Peyer's patch (tissue), 4 donors: ENCODE data around the gene CRB2. TPM values are rescaled to one million over a fixed set of nuclear protein-coding genes. Genes with fewer than 3 reads are reported as not detected.
A peak's percentile ranks its signal among the peaks of the same experiment; 100 is the strongest.

ENCODE experiments used
- DNase-seq, 3 donors: peaks; one replicate each; pipeline ENCODE4 v3.0.0-alpha.2; 2017 to 2019
- H3K27ac ChIP-seq, 4 donors: fragments of 200-600 bp; sonication (generic); one replicate each; pipeline ENCODE4 v1.5.1; 2016 to 2019
- H3K27me3 ChIP-seq, 2 donors: fragments of 200-600 bp; sonication (generic); one replicate each; pipeline ENCODE4 v1.5.1; 2019
- H3K36me3 ChIP-seq, 3 donors: fragments of 200-600 bp; sonication (generic); one replicate each; pipeline ENCODE4 v1.5.1; 2016 to 2019
- H3K4me1 ChIP-seq, 4 donors: fragments of 200-600 bp; sonication (generic); one replicate each; pipeline ENCODE4 v1.5.1; 2016 to 2019
- H3K4me3 ChIP-seq, 4 donors: fragments of 200-600 bp; sonication (generic); 1 replicate in 3 of 4; 2 replicates in 1 of 4; pipeline ENCODE4 v1.5.1; 2016 to 2019; ENCODE audit warnings: mild to moderate bottlenecking in 1 of 4
- H3K9me3 ChIP-seq, 4 donors: fragments of 200-600 bp; sonication (generic); one replicate each; pipeline ENCODE4 v1.5.1; 2016 to 2019; ENCODE audit warnings: mild to moderate bottlenecking in 1 of 4
- CTCF ChIP-seq, 6 experiments: fragments of 450-650 bp in 4 of 6; fragments of 200-600 bp in 2 of 6; sonication (generic) in 1 of 6; IDR thresholded peaks; one replicate each; pipeline ENCODE4 v1.5.1; 2017 to 2019; ENCODE audit warnings: antibody characterized with exemption in 6 of 6, mild to moderate bottlenecking in 3 of 6, moderate library complexity in 1 of 6
- POLR2A ChIP-seq, 2 donors: fragments of 450-650 bp; IDR thresholded peaks; one replicate each; pipeline ENCODE4 v1.5.1; 2017; ENCODE audit warnings: antibody characterized with exemption in 2 of 2, mild to moderate bottlenecking in 2 of 2, moderate library complexity in 2 of 2
- small RNA-seq, 2 donors: library from RNA; depleted of rRNA; stranded (forward); fragments of <200 nt; gene quantifications; one replicate each; pipeline ENCODE3, GENCODE V24; 2016
- total RNA-seq, 4 donors: library from RNA; depleted of rRNA; stranded (reverse); fragments of >200 nt; gene quantifications; one replicate each; pipeline ENCODE4 v1.1.0, GENCODE V29; 2016

CRB2 gene
- total RNA-seq, 4 donors from 2014 or later = 0.27 to 0.85 (median 0.83) TPM; not detected in 1

- DNase-seq = peak in 1 of 3 donors; percentile 35
- Histone ChIP-seq H3K4me3 (no peak overlapping the region), H3K27ac (no peak overlapping the region), H3K4me1 (no peaks in the 10 kb centered on the region), H3K9me3 (no peaks in the 10 kb centered on the region), H3K36me3 (peaks cover 0 to 19% (median 0%) of the 10 kb centered on the region in 3 donors), H3K27me3 (no peaks in the 10 kb centered on the region)
- TF ChIP-seq POLR2A (IDR thresholded peaks at IDR 0.05) = no peak
- TF ChIP-seq CTCF (IDR thresholded peaks at IDR 0.05) = no peak
These were observed 69.3 kb downstream of the CRB2 start for GRCh38 chr9:123425261-123425821.

- H3K36me3 ChIP-seq = peaks cover 0 to 18% (median 0%) of the 10 kb centered on the region in 3 donors
- DNase-seq = peak in 1 of 3 donors; percentile 24
These were observed 69.9 kb downstream of the CRB2 start for GRCh38 chr9:123425836-123426365.

GRCh38 chr9:123426406-123426805 is 70.4 kb downstream of the CRB2 start:
- TF ChIP-seq POLR2A (IDR thresholded peaks at IDR 0.05) = no peak
- no peak for TF ChIP-seq CTCF (IDR thresholded peaks at IDR 0.05)
- Histone ChIP-seq H3K27ac (no peak overlapping the region), H3K4me1 (no peaks in the 10 kb centered on the region), H3K27me3 (no peaks in the 10 kb centered on the region), H3K36me3 (peaks cover 0 to 15% (median 0%) of the 10 kb centered on the region in 3 donors), H3K9me3 (no peaks in the 10 kb centered on the region), H3K4me3 (no peak overlapping the region)
- peak in 1 of 3 donors; percentile 24 for DNase-seq

More at GRCh38 chr9:123425836-123426365, 69.9 kb downstream of the CRB2 start:
- H3K9me3 ChIP-seq = no peaks in the 10 kb centered on the region
- TF ChIP-seq POLR2A (IDR thresholded peaks at IDR 0.05) = no peak
- no peak for TF ChIP-seq CTCF (IDR thresholded peaks at IDR 0.05)
- no peak overlapping the region for H3K27ac ChIP-seq
- no peak overlapping the region for H3K4me3 ChIP-seq
- H3K27me3 ChIP-seq = no peaks in the 10 kb centered on the region
- no peaks in the 10 kb centered on the region for H3K4me1 ChIP-seq

Small RNA genes within 50 kb of the gene (small RNA-seq; reads per million reads assigned to genes)
- 0 reads per million in 2 donors for gene MIR601

Other genes with a start within 250 kb of the CRB2 start
- gene STRBP, start 87.6 kb upstream of the CRB2 start, total RNA-seq = 10 to 100 TPM; 20.8 to 49.9 (median 37.4) TPM